Panc1 (cell line): Measurements from ENCODE around the gene EPHX1. TPM values are rescaled to one million over a fixed set of nuclear protein-coding genes. Genes with fewer than 3 reads are reported as not detected.

ENCODE experiments used
- ATAC-seq: fragments of 200-7000 bp; cut with Tn5 transposase; 2 replicates; pipeline ENCODE4 v1.9.1; 2020; ENCODE audit warnings: mild to moderate bottlenecking, moderate library complexity
- BruUV-seq: library from RNA; stranded (reverse); fragments of 400-500 nt; replicated peaks from 2 replicates; lab custom pipeline; 2021; lab: Mats Ljungman, UMichigan
- CTCF ChIA-PET: fragments of 300-600 bp; sonication (Branson Sonifier 250); formaldehyde crosslinking; loops from one replicate; lab custom pipeline; 2022; ENCODE audit warnings: antibody characterized with exemption; lab: Charles Lee
- POLR2A ChIA-PET: fragments of 300-600 bp; sonication (Branson Sonifier 250); formaldehyde crosslinking; loops from one replicate; lab custom pipeline; 2022; ENCODE audit warnings: antibody characterized with exemption; lab: Charles Lee
- DNase-seq: peaks from one replicate; pipeline ENCODE4 v3.0.0-alpha.2; 2010; ENCODE audit warnings: low read depth, low spot score
- H3K27ac ChIP-seq: 2 replicates; pipeline ENCODE4 v1.5.1; 2011; ENCODE audit warnings: mild to moderate bottlenecking, low read length, inconsistent platforms
- H3K27me3 ChIP-seq: fragments of 200-500 bp; sonication (Bioruptor generic); 2 replicates; pipeline ENCODE4 v1.6.0; 2014; ENCODE audit warnings: low read length, inconsistent platforms; ENCODE audit not compliant: control insufficient read depth, insufficient read depth
- H3K36me3 ChIP-seq: fragments of 200-500 bp; sonication (Bioruptor generic); 2 replicates; pipeline ENCODE4 v1.5.1; 2014; ENCODE audit warnings: inconsistent platforms, mild to moderate bottlenecking, low read length, moderate library complexity; ENCODE audit not compliant: control insufficient read depth, insufficient read depth
- H3K4me1 ChIP-seq: 2 replicates; pipeline ENCODE4 v1.5.1; 2011; ENCODE audit warnings: inconsistent platforms, mild to moderate bottlenecking, low read length, moderate library complexity; ENCODE audit not compliant: control insufficient read depth, insufficient read depth
- H3K4me3 ChIP-seq, 2 experiments: 2 replicates each; pipeline ENCODE4 v1.5.1; 2011 to 2012; ENCODE audit warnings: low read depth in 2 of 2, low read length in 2 of 2, mild to moderate bottlenecking in 2 of 2, inconsistent platforms in 1 of 2, moderate library complexity in 1 of 2
- H3K9me3 ChIP-seq: fragments of 200-500 bp; sonication (Bioruptor generic); 2 replicates; pipeline ENCODE4 v1.5.1; 2014; ENCODE audit warnings: low read depth, mild to moderate bottlenecking, inconsistent platforms, low read length, moderate library complexity; ENCODE audit not compliant: control insufficient read depth, insufficient read depth
- CTCF ChIP-seq: fragments of 450-650 bp; IDR thresholded peaks from 2 replicates; pipeline ENCODE4 v1.5.1; 2017; ENCODE audit warnings: mild to moderate bottlenecking
- POLR2AphosphoS5 ChIP-seq: IDR thresholded peaks from 2 replicates; pipeline ENCODE4 v1.6.1; 2012; ENCODE audit warnings: mild to moderate bottlenecking, low read depth, low read length, moderate library complexity
- REST ChIP-seq, 2 experiments: IDR thresholded peaks; 2 replicates each; pipeline ENCODE4 v1.6.1; 2011 to 2012; ENCODE audit warnings: low read depth in 2 of 2, control low read depth in 1 of 2, low read length in 1 of 2, mild to moderate bottlenecking in 1 of 2, moderate library complexity in 1 of 2; ENCODE audit not compliant: insufficient read depth in 1 of 2
- SIN3A ChIP-seq: IDR thresholded peaks from 2 replicates; pipeline ENCODE4 v1.6.1; 2012; ENCODE audit warnings: low read depth, mild to moderate bottlenecking, low read length, moderate library complexity, borderline replicate concordance; ENCODE audit not compliant: insufficient read depth
- TCF7L2 ChIP-seq: IDR thresholded peaks from 2 replicates; pipeline ENCODE4 v1.6.1; 2011; ENCODE audit warnings: mild to moderate bottlenecking, low read depth, low read length, inconsistent platforms
- in situ Hi-C: cut with HindIII; loops from 2 replicates; pipeline ENCODE4 v1.10.0; 2016; ENCODE audit warnings: low sequenced_read_pairs, low pct_unique_long_range_greater_than_20kb
- intact Hi-C: fragments of 100-400 bp; cut with micrococcal nuclease; formaldehyde crosslinking; loops from one replicate; pipeline ENCODE4 v1.10.0; 2022; ENCODE audit not compliant: unreplicated experiment
- total RNA-seq: library from RNA; stranded (reverse); gene quantifications from one replicate; pipeline ENCODE4 v1.2.1, GENCODE V29; 2021; ENCODE audit not compliant: unreplicated experiment

Gene EPHX1
- total RNA-seq, 1 experiment from 2014 or later, result 76.4 TPM

- Histone ChIP-seq H3K27me3 (no peaks in the 10 kb centered on the region), H3K36me3 (peaks cover 2% of the 10 kb centered on the region; the same call in 1 of the 2 replicates), H3K4me1 (no peaks in the 10 kb centered on the region; the same call in 1 of the 2 replicates), H3K4me3 (no peak overlapping the region), H3K9me3 (no peaks in the 10 kb centered on the region), H3K27ac (no peak overlapping the region)
- DNase-seq (no peak), ATAC-seq (no peak)
- CTCF ChIA-PET, result no interaction called here
- TF ChIP-seq CTCF (no peak), POLR2AphosphoS5 (no peak), SIN3A (no peak), REST (IDR thresholded peaks at IDR 0.05; ENCODE audit: insufficient read depth in 1 of 2, low read depth in 2 of 2, low read length in 1 of 2) (no peak), TCF7L2 (no peak)
- in situ Hi-C loops (no loop called here), intact Hi-C loops (no loop called here)
- POLR2A ChIA-PET, result no interaction called here
- BruUV-seq, result no TSS peak
Observed at GRCh38 chr1:225862581-225862950, 52.6 kb downstream of the EPHX1 start.

GRCh38 chr1:225863167-225863566, 53.2 kb downstream of the EPHX1 start:
- TF ChIP-seq SIN3A (no peak), POLR2AphosphoS5 (no peak), CTCF (no peak), TCF7L2 (no peak)
- in situ Hi-C loops, result no loop called here
- DNase-seq (no peak), ATAC-seq (no peak)
- Histone ChIP-seq H3K4me1 (no peaks in the 10 kb centered on the region; the same call in 1 of the 2 replicates), H3K4me3 (no peak overlapping the region), H3K27me3 (no peaks in the 10 kb centered on the region), H3K36me3 (0 out of 2 replicates have a peak, but pooled peaks cover 2% of the 10 kb centered on the region), H3K9me3 (no peaks in the 10 kb centered on the region), H3K27ac (no peak overlapping the region)
- POLR2A ChIA-PET, result no interaction called here
- intact Hi-C loops, result no loop called here
- CTCF ChIA-PET, result no interaction called here
- no TSS peak for BruUV-seq
